Spleen (tissue), 11 donors: ENCODE data around the gene DLX3. TPM values are rescaled to one million over a fixed set of nuclear protein-coding genes. Genes with fewer than 3 reads are reported as not detected.

Source experiments
- DNase-seq: peaks from one replicate; pipeline ENCODE4 v3.0.0-alpha.2; 2020
- H3K27ac ChIP-seq, 8 donors: fragments of 200-600 bp; sonication (generic) in 7 of 8; 1 replicate in 4 of 8; 2 replicates in 4 of 8; pipeline versions ENCODE4 v1.5.0 to v1.8.0; 2016 to 2021; ENCODE audit warnings: inconsistent platforms in 4 of 8, mild to moderate bottlenecking in 4 of 8, moderate library complexity in 1 of 8
- H3K27me3 ChIP-seq, 7 donors: fragments of 200-600 bp; sonication (generic) in 6 of 7; replicated peaks in 1 of 7; 1 replicate in 4 of 7; 2 replicates in 3 of 7; pipeline versions ENCODE4 v1.5.0 to v1.8.0; 2016 to 2021; ENCODE audit warnings: inconsistent platforms in 3 of 7, mild to moderate bottlenecking in 1 of 7
- H3K36me3 ChIP-seq, 6 donors: fragments of 200-600 bp; sonication (generic) in 5 of 6; 1 replicate in 4 of 6; 2 replicates in 2 of 6; pipeline versions ENCODE4 v1.5.0 to v1.8.0; 2016 to 2021; ENCODE audit warnings: inconsistent platforms in 2 of 6
- H3K4me1 ChIP-seq, 6 donors: fragments of 200-600 bp; sonication (generic) in 5 of 6; 1 replicate in 3 of 6; 2 replicates in 3 of 6; pipeline versions ENCODE4 v1.5.0 to v1.8.0; 2016 to 2021; ENCODE audit warnings: inconsistent platforms in 3 of 6
- H3K4me3 ChIP-seq, 8 donors: fragments of 200-600 bp; sonication (generic) in 7 of 8; 1 replicate in 4 of 8; 2 replicates in 4 of 8; pipeline versions ENCODE4 v1.5.0 to v1.8.0; 2016 to 2021; ENCODE audit warnings: inconsistent platforms in 4 of 8, mild to moderate bottlenecking in 4 of 8, moderate library complexity in 2 of 8
- H3K9me3 ChIP-seq, 8 donors: fragments of 200-600 bp; sonication (generic) in 7 of 8; 1 replicate in 4 of 8; 2 replicates in 4 of 8; pipeline versions ENCODE4 v1.5.0 to v1.8.0; 2016 to 2021; ENCODE audit warnings: inconsistent platforms in 4 of 8
- POLR2A ChIP-seq, 3 donors: fragments of 450-650 bp; IDR thresholded peaks; one replicate each; pipeline ENCODE4 v1.5.1; 2017; ENCODE audit warnings: antibody characterized with exemption in 3 of 3, mild to moderate bottlenecking in 1 of 3
- POLR2AphosphoS5 ChIP-seq, 3 donors: sonication (generic); formaldehyde crosslinking; IDR thresholded peaks; one replicate each; pipeline ENCODE4 v1.5.1; 2017; ENCODE audit warnings: antibody characterized with exemption in 3 of 3
- WGBS, 5 donors: extraction: QIAGEN DNeasy Blood & Tissue Kit in 3 of 5; methylation state at CpG; one replicate each; pipeline versions ENCODE4 v1.1.5 to v1.1.7; 2013 to 2018; 5-methylcytosine and 5-hydroxymethylcytosine counted together
- intact Hi-C: fragments of 100-400 bp; cut with DNase I; formaldehyde crosslinking; loops from one replicate; pipeline ENCODE4 v1.15.0; 2023; ENCODE audit warnings: low total_unique reads
- polyA plus RNA-seq, 3 donors: library from polyadenylated mRNA; stranded (reverse); fragments of 200-250 nt; gene quantifications; one replicate each; pipeline ENCODE4 v1.2.1, GENCODE V29; 2013
- total RNA-seq, 7 donors: library from RNA; depleted of rRNA in 3 of 7; stranded (reverse); fragments of >200 nt in 3 of 7; fragmentation: NEBNext Ultra II Directional in 4 of 7; extraction: Animal tissue kit (Norgen Biotek cat#: 25700) in 4 of 7; gene quantifications; one replicate each; pipeline versions ENCODE4 v1.1.0 to v1.2.1, GENCODE V29; 2016 to 2021
- TF ChIP-seq, protein P1 (sequence below), 11 experiments: fragments of 200-600 bp in 7 of 11; fragments of 450-650 bp in 4 of 11; sonication (generic) in 4 of 11; IDR thresholded peaks in 8 of 11; conservative IDR thresholded peaks in 3 of 11; 1 replicate in 7 of 11; 2 replicates in 4 of 11; pipeline versions ENCODE4 v1.4.0 to v1.8.0; 2016 to 2021; ENCODE audit warnings: antibody characterized with exemption in 11 of 11, inconsistent platforms in 4 of 11, mild to moderate bottlenecking in 1 of 11
- donor health status: healthy with polysubstance abuse.
- donor health status: DM: no; HTN: no; CAD: no; lungs with moderate emphysema.
- donor health status: DM: no; HTN: no; CAD: no.
- donor health status: Bipolar disorder and iron deficiency.
- donor health status: healthy.
- donor health status: DM: no; HTN: no; CAD: no.
- donor health status: DM: yes; HTN: yes; CAD: no.

Gene DLX3
- total and polyA plus RNA-seq, 10 donors, result 0.02 TPM; not detected in 9

DNA sequence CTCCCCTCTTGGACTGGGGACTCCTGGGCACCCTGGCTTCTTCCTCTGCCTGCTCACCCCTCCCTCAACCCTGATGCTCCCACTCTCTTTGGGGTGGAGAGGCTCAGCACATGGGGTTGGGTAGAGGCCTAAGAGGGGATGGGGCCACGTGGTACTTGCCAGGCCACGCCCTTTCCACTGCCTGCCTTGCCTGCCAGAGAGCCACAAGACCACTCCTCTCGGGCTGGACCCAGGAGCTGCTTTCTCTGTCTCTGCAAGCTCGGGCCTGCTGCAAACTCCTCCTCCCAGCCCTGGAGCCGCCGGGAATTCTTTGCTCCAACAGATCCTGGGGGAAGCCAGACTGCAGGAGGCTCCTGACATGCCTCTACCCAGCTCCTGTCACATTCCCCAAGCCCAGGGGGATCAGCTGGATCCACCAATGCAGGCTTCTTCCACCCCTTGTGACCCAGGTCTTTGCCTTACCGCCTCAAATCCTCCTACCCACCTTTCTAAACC is 14.3 kb downstream of the DLX3 start:
- DNase-seq, result no peak
- no peak overlapping the region for H3K4me3 ChIP-seq
- no peaks in the 10 kb centered on the region for H3K9me3 ChIP-seq
- WGBS, 5 donors, result 52 to 94% (median 63%) methylated on average over 3 to 7 of the region's 7 CpGs
- intact Hi-C loops, result no loop called here
- no peaks in the 10 kb centered on the region for H3K36me3 ChIP-seq
- TF ChIP-seq POLR2AphosphoS5 (IDR thresholded peaks at IDR 0.05), result no peak
- peaks cover 0 to 97% (median 10%) of the 10 kb centered on the region in 7 donors for H3K27me3 ChIP-seq
- H3K27ac ChIP-seq, result no peak overlapping the region
- no peaks in the 10 kb centered on the region for H3K4me1 ChIP-seq

DNA sequence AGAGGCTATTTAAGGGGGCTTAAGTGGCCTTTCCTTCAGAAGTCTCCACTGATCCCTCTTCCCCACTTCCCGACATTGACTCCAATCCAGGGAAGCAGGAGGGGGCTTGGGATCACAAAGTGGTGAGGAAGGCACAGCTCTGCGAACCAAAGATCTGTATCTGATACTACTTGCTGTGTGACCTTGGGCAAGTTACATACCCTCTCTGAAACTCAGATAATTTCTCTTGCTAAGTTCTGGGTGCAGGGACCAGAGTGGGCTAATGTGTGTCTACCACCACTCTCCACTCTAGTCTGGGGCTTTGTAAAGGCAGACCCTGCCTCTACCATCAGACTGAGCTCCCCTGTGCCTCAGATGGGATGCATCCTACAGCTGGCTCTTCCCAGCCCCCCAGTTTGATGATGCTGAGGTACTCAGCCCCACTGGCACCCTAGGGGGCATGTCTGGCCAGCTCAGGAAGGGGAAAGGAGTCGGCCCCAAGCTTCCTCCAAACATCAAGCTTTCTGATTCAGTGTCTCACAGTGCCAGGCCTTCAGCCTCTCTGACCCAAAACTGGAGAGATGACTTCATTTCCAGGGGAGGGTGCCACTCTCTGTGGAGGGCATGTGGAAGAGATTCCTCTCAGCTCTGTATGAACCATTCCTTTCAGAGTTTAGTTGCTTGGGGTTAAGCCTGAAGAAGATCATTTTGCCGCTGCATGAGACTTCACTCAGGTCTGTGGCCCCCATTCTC is 15.1 kb downstream of the DLX3 start:
- Histone ChIP-seq H3K4me1 (no peaks in the 10 kb centered on the region), H3K36me3 (no peaks in the 10 kb centered on the region), H3K4me3 (no peak overlapping the region), H3K9me3 (no peaks in the 10 kb centered on the region), H3K27ac (no peak overlapping the region), H3K27me3 (peaks cover 0 to 97% (median 10%) of the 10 kb centered on the region in 7 donors)
- WGBS, 5 donors, result 64 to 75% (median 73%) methylated on average over 4 of the region's 4 CpGs
- DNase-seq, result no peak
- TF ChIP-seq POLR2AphosphoS5 (IDR thresholded peaks at IDR 0.05) (no peak), POLR2A (IDR thresholded peaks at IDR 0.05) (no peak)
- TF ChIP-seq, protein P1, sequence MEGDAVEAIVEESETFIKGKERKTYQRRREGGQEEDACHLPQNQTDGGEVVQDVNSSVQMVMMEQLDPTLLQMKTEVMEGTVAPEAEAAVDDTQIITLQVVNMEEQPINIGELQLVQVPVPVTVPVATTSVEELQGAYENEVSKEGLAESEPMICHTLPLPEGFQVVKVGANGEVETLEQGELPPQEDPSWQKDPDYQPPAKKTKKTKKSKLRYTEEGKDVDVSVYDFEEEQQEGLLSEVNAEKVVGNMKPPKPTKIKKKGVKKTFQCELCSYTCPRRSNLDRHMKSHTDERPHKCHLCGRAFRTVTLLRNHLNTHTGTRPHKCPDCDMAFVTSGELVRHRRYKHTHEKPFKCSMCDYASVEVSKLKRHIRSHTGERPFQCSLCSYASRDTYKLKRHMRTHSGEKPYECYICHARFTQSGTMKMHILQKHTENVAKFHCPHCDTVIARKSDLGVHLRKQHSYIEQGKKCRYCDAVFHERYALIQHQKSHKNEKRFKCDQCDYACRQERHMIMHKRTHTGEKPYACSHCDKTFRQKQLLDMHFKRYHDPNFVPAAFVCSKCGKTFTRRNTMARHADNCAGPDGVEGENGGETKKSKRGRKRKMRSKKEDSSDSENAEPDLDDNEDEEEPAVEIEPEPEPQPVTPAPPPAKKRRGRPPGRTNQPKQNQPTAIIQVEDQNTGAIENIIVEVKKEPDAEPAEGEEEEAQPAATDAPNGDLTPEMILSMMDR (IDR thresholded peaks at IDR 0.05 in 8 of 11, conservative IDR thresholded peaks at IDR 0.05 in 3 of 11), result no peak
- intact Hi-C loops, result no loop called here

DNA sequence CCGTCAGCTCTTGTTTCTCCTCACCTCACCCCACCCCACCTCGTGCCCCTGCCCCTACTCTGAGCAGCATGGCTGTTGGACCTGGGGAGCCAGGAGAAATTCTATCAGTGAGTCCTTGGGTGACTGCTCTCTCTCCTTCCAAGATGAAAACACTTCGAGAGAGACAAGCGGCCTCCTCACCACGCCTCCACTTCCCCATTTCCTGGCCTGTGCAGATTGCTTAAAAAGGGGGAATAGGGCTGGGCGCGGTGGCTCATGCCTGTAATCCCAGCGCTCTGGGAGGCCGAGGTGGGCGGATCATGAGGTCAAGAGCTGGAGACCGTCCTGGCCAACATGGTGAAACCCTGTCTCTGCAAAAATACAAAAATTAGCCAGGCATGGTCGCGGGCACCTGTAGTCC is 16.5 kb downstream of the DLX3 start:
- Histone ChIP-seq H3K27ac (no peak overlapping the region), H3K4me1 (no peaks in the 10 kb centered on the region), H3K4me3 (no peak overlapping the region), H3K9me3 (no peaks in the 10 kb centered on the region), H3K36me3 (no peaks in the 10 kb centered on the region), H3K27me3 (peaks cover 0 to 99% (median 18%) of the 10 kb centered on the region in 7 donors)
- intact Hi-C loops, result no loop called here
- no peak for DNase-seq
- WGBS, 5 donors, result 41 to 55% (median 48%) methylated on average over 12 to 13 of the region's 13 CpGs
- no peak for TF ChIP-seq POLR2AphosphoS5 (IDR thresholded peaks at IDR 0.05)
- no peak for TF ChIP-seq POLR2A (IDR thresholded peaks at IDR 0.05)
- TF ChIP-seq, protein P1 (IDR thresholded peaks at IDR 0.05 in 8 of 11, conservative IDR thresholded peaks at IDR 0.05 in 3 of 11), result no peak

DNA sequence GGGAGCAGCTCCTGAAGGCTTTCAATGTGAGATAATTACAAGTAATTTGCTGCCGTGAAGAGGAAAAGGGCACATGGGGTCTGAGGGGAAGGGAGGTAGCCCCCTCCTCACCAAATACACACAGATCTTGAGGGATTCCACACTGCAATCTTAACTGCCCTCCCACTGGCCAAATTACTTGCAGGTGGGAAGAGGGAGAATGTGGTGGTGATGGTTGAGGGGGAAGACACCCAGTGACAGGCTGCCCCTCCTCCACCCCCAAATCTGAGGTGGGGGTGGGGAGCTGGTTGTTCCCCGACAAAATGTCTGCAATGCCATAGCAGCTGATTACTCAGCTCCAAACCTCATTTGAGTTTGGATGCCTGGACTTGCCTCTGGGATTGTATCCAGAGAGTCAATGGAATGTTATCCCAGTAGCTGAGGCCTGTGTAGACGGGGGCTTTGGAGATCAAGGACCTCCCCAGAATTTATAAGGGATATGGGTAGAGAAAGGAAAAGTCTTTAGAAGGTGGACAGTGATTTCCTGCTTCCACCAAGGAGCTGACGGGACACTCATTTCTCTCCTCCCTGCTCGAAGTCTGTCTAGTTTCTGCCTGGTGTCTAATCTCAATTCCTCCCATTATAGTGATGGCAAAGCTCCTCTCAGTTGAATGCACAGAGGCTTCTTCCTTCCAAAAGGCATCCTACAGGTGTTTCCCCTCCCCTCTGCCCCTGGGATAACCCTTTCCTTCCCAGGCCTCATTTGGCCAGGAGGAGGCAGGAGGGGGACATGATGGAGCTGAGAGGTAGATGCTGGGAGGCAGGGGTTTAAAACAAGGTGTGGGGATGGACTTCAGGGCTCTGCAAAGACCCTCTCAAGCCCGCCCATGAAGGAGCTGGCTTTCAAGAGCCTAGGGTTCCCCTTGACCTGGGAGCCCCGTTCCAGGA is 17.3 kb downstream of the DLX3 start:
- H3K9me3 ChIP-seq, result no peaks in the 10 kb centered on the region
- no peak for TF ChIP-seq POLR2AphosphoS5 (IDR thresholded peaks at IDR 0.05)
- TF ChIP-seq POLR2A (IDR thresholded peaks at IDR 0.05), result no peak
- TF ChIP-seq, protein P1 (IDR thresholded peaks at IDR 0.05 in 8 of 11, conservative IDR thresholded peaks at IDR 0.05 in 3 of 11), result no peak
- peaks cover 0 to 5% (median 3%) of the 10 kb centered on the region in 6 donors for H3K4me1 ChIP-seq
- no peak for DNase-seq
- peaks cover 0 to 99% (median 26%) of the 10 kb centered on the region in 7 donors for H3K27me3 ChIP-seq
- H3K27ac ChIP-seq, result no peak overlapping the region
- intact Hi-C loops, result no loop called here
- WGBS, 5 donors, result 51 to 81% (median 68%) methylated on average over 7 of the region's 7 CpGs
- H3K4me3 ChIP-seq, result no peak overlapping the region
- H3K36me3 ChIP-seq, result no peaks in the 10 kb centered on the region
